NOMO-1 (cell line): ENCODE measurements around the gene RSPRY1.

Experiments
- DNase-seq, 2 experiments: peaks; one replicate each; lab custom pipeline; 2025; ENCODE audit not compliant: unreplicated experiment in 2 of 2; lab: John Stamatoyannopoulos, UW

The RSPRY1 gene

DNA sequence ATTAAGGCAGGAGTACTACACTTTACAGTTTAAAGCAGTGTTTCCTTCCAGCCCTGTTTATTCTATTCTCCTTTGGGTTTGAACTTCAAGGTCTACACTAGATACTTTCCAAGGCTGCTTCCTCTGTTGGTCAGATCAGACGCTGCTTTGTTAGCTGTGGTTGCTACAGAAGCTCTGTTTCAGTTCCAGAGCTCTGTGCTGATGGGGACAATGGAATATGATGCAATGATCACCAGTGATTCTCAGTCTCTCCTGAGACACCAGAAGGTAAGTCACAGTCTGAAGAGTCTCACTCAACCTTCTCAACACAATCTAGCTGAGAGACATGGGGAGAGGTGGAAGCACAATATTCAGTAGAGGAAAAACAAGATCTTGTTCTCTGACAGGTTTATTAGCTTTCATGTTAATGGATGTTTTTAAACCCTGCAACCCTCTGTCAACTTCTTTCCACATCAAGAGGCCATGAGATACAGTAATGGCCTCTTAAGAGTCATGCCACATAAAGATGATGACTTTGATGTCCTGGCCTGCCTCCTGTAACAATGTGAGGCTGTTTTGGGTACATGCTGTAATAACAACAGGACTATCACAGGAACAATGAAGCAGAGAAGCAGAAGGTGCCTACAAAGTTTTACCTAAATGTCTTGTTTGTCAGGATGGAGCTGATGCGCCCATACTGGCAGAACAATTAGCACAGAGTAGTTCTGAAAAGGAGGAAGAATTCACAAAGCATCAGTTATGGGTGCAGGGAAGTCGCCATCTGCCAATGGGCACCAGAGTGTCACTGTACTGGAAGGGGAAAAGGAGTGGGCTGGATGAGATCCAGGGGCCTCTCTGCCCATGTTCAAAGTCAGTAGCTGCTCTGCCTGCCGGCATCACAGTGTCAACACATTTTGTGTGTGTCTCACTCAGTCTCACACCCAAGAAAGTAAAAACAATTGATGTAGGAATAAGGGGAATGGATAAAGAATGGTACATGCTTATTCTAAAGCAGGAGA, 33.7 kb upstream of the RSPRY1 start:
- DNase-seq = no peak

DNA sequence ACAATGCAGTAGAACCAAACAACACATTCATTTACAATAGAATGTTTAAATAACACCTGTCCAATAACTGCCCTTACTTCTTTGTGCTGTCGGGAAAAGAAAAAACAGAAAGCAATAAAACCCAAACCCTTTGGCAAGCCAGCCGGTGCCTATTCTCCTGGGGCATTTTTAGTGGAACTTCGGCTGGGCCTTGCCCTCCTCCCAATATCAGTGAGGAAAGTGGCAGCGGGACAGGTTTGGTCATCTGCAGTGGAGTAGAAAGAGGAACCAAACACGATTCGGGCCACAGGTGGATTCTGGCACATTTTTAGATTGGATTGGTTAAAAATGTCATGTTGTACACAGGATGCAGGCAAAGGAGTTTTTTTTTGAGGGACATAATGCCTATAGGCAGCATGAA, 32.3 kb upstream of the RSPRY1 start:
- no peak for DNase-seq

DNA sequence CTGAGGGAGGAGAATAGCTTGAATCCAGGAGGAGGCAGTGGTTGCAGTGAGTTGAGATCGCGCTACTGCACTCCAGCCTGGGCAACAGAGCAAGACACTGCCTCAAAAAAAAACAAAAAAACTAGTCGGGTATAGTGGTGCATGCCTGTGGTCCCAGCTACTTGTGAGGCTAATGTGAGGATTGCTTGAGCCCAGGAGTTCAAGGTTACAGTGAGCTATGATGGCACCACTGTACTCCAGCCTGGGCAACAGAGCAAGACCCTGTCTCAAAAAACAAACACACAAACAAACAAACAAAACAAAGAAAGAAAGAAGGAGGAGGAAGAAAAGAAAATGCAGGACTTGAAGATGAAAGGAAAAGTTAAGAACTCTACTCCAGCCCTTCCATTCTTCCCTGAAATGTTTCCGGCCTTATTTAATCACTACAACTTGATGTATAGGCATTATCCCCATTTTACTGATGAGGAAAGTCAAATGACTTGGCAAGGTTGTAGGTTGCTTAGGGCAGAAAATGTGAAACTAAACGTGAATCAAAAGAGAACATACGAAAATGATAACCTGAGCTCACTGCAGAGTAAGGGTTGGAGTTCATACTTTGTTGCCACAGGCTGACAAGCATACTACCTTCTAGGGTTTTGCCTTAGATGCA, 30.3 kb upstream of the RSPRY1 start:
- DNase-seq = no peak

DNA sequence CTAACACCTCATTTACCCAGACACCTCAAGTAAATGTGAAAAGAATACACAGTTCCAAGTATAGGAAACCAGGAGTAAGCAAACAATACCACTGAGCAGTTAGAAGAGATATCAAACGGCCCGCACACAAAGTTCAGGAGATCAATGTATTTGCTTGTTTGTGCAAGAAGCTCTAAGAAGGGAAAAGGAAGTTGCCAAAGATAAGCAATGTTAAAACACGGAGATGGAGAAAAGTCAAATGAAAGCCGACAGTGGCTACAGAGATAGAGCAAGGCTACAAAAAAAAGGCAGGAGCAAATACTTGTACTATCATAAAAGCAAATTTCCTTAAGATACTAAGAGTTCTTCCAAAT, 29.8 kb upstream of the RSPRY1 start:
- no peak for DNase-seq

DNA sequence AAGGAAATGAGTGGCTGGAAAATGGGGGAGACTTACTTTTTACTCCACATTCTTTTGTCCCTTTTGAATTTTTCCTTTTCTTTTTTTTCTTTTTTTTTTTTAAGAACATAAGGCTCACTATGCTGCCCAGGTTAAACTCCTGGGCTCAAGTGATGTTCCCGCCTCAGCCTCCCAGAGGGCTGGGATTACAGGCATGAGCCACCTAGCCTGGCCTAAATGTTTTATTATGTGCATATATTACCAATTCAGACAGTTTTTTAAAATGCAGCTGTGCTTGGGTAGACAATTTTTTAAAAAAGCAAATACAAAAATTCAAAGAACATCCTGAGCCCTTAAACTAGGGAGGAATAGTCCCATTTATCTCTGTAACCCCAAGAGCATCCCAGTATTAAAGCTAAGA, 28.6 kb upstream of the RSPRY1 start:
- DNase-seq = no peak

DNA sequence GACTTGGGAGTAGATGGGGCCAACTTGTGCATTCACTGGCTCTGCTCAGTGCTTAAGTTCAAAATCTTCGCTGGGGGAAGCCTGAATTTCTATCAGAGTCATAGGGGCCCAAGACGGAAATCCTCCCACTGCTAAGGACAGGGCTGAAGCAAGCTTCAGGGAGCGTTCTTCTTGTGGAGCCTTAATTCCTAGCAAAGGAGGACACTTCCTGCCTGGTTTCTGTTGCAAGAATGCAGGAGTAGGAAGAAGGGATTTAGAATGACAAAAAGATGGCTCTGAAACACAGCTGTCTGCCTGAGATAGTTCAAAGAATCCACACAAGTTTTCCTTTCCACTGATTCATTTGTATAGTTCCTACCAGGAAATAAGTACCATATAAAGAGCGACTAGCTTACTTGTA, 26.7 kb upstream of the RSPRY1 start:
- DNase-seq = no peak

DNA sequence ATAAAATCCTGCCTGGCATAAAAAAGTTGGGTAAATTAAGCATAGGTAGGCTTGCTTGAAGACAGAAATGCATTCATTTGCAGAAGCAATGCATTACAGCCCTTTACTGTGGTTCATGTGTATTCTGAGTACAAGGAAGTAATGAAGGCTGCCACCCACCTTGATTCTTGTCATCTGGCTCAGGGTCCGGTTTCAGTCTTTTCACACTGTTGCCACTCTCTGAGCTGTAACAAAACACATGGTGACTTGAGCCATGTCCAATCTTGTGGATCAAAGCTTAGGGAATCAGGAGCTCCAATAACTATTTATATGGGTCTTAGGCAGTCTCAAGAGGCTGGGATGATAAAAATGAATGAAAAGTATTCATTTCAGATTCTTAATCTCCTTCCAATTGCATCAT, 22.3 kb upstream of the RSPRY1 start:
- no peak for DNase-seq

DNA sequence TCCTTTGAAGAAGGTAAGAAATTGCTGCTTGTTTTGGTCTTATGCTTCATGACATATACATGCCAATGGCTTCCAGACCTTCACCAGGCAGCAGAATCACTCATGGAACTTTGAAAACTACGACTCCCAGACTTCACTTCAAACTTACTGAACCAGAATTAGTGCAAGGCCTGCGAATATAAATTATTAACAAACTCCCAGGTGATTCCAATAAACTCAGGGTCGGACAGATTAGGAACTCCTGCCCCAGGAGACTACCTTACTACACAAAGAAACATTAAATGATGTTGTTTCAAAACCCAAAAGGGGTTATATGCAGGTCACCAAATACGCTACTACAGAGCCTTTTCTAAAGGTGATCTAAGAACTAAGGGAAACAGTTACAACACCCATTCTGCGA, 20.6 kb upstream of the RSPRY1 start:
- DNase-seq = no peak

DNA sequence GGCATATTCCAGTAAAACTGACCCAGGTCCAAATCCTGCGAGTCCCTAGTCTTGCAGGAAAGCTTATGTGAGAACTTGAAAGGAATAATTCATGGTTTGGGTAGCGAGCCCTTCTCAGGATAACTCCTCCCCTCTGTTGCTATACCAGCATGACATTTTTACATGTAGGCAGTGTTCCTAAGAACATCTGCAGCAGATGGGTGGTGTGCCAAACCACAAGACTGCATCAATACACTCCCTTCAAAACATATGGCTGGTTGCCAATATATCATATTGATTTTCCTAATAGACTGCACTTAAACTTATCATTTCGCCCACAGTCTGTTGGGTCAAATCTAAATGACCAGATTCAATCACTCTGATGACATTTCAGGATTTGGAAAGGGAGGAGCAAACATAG, 20.2 kb upstream of the RSPRY1 start:
- DNase-seq = no peak

DNA sequence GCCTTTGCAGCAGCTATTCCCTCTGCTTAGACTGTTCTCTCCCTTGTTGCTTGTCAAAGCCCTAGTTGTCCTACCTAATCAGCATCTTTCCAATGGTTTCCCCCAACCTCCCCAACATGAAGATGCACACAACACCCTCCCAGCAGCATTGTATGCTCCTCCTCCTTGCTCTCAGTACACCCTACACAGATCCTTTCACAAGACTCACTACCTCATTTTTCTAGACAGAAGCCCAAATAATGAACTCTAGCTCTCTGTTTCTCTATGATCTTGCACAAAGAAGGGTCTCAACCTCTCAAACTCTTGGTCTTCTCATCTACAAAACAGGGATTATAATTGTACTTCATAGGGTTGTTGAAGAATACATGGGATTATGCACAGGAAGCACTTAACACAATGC, 19.7 kb upstream of the RSPRY1 start:
- DNase-seq = no peak

DNA sequence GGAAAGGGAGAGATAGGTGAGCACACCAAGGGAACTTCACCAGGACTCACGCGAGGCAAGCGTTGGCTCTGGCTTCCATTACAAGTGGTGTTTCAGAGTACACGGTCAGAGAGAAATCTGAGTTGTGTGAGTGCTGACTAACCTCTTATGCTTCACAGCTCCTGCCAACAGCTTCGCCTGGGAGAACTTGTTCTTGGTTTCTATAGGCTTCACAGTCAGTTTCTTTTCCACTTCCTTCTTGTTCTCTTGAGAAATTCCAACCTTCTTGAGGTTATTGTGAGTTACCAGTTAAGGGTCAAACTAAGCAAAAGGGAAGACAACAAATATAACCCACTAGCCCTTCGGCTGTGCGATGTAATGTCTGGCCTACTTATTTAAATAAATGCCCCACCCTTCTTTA, 19.2 kb upstream of the RSPRY1 start:
- DNase-seq = peak; percentile 16 to 53

DNA sequence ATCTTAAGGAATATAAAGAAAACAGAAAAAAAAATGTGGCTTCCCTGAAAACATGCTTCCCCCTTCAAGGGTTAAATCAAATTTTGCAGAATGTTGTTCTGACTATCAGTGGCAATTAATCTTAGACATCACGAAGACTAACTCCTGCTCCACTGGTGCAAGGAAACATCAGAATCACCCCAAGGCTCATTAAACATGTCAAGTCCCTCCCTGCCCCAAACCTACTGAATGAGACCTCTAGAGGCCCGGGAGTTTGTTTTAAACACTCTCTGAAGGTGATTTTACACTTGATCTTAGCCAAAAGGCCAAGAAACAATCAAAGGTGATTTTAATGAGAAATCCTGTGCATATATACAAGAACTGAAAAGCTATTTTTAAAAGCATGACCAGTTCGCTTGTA, 18.6 kb upstream of the RSPRY1 start:
- no peak for DNase-seq

DNA sequence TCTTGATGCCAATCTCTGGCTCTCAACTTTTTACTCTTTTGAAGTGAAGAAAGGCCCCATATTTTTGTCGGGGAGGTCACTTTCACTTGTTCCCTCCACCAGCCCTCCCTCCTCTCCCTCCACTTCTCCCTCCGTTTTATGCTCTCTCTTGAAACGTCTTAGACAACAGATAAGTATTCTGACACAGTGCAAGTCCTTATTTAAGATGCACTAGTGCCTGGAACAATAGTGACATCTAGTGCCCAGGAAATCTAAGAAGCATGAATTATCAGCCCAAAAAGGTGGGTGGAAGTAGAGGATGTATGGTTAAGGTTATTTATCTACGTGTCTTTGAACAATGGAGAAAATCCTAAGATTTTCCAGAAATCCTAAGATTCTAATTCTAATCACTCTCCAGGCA, 18.2 kb upstream of the RSPRY1 start:
- peak; percentile 62 to 83 for DNase-seq

DNA sequence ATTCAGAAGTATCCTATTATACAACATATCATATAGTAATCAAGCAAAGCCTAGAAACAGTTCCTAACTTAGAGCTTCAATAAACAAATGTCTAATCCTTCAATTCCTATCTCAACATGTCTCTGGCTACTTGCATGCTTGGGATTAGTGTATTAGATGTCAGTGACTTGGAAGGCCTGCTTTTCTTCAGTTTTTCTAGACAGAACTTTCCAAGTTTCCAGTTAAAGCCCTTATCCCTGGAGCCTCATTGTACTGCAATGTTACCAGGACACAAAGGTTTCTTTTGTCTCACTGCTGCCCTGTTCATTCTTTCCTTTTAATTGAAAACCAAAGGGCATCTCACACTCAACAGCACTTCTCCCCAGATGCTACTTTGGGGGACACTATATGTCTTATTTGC, 16.8 kb upstream of the RSPRY1 start:
- DNase-seq = no peak

DNA sequence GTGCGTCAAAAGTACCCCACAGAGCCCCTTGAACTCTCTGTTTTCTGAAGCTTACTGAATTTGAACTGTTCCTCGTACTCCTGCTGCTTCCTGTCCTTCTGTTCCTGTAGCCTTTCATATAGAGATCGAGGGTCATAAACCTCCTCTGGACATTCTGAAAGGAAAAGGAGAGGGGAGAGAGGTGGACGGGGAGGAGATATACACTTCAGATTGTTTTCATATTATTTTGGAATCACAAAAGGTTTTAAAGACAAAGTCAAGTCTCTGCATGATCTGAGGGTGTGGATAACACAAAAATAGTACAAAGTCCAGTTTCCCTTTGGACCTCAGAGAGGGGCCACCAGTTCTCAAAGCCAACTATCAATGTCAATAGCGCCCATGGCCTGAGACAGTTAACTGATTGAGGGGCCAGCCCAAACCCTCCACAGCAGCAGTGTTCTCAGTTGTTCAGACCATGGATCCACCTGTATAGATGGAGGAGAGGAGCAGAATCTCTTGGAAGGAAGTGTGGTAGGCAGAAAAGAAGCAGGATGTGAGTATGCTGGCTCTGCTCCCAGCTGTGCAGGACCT, 13.3 kb upstream of the RSPRY1 start:
- DNase-seq = no peak

DNA sequence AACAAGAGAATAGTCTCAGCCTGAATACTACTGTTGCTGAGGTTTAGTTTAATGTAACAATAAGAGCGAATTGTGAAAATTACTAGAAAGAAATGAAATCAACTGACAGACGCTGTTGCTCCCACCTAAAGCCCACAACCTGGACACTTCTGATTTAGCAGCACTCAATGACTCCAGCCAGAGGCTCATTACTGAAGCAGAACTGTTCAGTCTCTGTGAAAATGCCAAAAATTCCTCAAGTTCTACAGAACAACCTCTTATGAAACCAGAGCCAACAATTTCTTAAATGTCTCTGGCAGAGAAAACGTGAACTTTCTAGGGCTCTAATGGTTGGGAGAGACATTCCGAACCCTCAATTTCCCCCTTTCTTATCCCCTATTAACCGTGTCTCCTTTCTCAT, 10.2 kb upstream of the RSPRY1 start:
- no peak for DNase-seq

DNA sequence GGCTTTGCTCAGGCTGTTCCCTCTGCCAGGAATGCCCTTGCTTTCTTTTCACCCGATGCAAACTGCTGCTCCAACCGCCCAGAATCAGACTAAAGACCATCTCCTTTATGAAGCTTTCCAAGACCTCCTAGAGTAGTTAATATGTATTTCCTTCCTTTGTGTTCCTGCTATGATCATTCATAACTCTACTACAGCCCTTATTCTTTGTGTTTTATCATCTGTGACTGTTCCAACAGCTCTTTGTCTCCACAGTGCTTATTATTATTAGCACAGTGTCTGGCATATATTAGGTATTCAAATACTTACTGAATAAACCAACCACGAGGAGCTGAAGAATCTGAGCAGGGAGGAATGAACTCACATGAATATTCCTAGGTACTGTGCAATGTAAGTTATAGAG, 7.9 kb upstream of the RSPRY1 start:
- no peak for DNase-seq

DNA sequence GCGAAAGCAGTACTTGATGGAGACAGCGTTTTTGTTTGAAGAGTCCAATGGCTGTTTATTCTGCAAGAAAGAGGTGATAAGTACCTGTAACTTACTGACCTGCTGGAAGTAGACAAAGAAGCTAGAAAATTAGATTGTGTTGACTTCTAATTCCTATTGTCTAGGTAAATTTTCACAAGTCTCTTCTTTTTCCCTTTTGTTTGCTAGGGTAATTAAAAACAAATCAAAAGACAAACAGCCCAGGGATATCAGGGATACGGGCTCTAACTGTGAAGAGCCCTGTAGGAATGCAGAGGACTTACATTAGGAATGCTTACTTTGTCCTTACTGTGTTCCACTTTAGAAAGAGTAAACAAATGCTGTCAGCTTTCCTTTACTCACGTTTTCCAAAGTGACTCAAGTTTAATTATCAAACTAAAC, 7.3 kb upstream of the RSPRY1 start:
- DNase-seq = no peak

DNA sequence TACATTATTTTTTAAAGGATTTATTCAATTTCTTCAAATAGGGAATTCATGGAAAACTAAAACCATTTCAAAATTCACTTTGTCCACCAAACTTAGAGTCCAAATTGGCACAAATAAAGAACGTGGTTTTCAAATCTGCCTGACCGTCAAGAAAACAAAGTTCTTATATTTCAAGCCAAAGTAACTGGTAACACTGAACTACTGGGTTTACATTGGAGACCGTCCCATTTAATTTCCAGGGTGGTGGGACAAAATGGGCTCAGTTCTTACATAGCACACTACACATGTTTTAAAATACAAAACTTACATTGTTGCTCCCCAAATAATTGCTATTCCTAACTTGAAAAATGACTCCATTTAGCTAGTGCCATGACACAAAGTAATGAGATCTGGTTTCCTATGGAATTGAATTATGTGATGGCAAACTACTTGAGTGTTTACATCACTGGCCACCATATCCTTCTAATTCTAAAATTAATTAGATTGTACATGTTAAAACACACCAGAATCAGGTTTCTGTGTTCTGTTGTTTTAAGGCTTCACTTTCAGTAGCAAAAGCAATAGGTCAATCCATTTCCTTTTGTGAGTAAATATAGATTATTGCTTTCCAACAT, 6.8 kb upstream of the RSPRY1 start:
- DNase-seq = no peak

DNA sequence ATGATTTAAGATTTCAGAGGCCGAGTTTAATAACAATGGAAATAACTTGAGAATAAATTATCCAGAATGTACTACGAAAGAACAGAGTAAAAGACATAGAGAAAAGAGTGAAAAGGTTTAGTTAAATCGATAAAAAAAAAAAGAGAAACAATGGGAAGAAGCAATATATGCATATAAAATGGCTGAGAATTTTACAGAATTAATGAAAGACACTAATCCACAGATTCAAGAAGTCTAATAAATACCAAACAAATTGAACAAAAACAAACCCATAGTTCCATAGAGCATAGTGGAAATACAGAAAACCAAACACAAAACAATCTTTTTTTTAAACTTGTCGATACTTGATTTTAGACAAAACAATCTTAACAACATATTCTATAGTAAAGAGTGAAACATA, 2.0 kb upstream of the RSPRY1 start:
- DNase-seq = no peak

DNA sequence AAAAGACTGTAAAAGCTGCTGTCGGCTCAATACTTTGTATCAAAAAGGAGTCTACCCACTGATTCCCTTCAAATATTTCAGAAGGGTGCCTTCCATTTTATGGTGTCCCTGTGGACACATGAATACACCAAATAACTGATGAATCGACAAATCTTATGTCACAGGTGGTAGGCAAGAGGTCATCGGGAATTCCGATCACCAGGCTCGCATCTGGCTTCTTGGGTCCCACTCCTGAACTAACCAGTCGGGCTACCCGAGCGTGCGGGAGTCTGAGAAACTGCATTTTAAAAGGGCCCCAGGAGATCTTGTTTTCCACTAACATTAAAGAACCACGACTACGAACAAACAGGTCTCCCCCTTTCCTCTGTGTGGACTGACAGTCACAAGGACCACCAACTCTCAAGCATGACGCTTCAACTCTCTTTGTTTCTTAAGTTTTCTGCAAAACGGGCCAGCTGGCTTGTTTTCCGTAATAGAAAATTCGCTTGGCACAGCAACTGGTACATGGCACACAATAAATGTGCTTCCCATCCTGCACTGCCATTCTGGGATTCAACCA, 1.2 kb upstream of the RSPRY1 start:
- no peak for DNase-seq
